K562 (cell line): ENCODE measurements around the gene PILRA. TPM values are rescaled to one million over a fixed set of nuclear protein-coding genes. Genes with fewer than 3 reads are reported as not detected.
"Not testable (repeated sequence)": the region's sequence is repeated elsewhere in the genome, so short reads cannot be mapped to it uniquely, and the experiment has no call there.

Source experiments
- ATAC-seq: fragments of 200-7000 bp; cut with Tn5 transposase; 3 replicates; pipeline ENCODE4 v1.9.1; 2020; ENCODE audit warnings: moderate library complexity
- BruUV-seq: library from RNA; stranded (reverse); fragments of 400-500 nt; replicated peaks from 2 replicates; lab custom pipeline; 2021; lab: Mats Ljungman, UMichigan
- CTCF ChIA-PET: fragments of 300-600 bp; formaldehyde crosslinking; extraction: SDS; loops from one replicate; lab custom pipeline; 2021; ENCODE audit warnings: low intra/inter-chr PET ratio; lab: Yijun Ruan, JAX
- POLR2A ChIA-PET: fragments of 300-600, 350-650 bp; sonication (Branson Sonifier 250); formaldehyde crosslinking; extraction: SDS; loops from one replicate; lab custom pipeline; 2021; ENCODE audit warnings: antibody characterized with exemption, inconsistent platforms; lab: Yijun Ruan, JAX
- DNase-seq, 4 experiments: peaks; one replicate each; pipeline versions ENCODE4 v3.0.0 to v3.0.0-alpha.2; 2011 to 2018; ENCODE audit warnings: low spot score in 3 of 4, mixed read lengths in 3 of 4; ENCODE audit errors: extremely low read depth in 1 of 4
- FAIRE-seq: peaks from 2 replicates; lab custom pipeline; 2011; peaks lifted over from hg19 to GRCh38; lab: Jason Lieb, UNC
- H2AFZ ChIP-seq: 2 replicates; pipeline ENCODE4 v1.6.0; 2011; ENCODE audit warnings: low read depth, low read length, control low read depth, inconsistent platforms
- H3K27ac ChIP-seq: fragments of 200-600 bp; 3 replicates; pipeline ENCODE4 v1.8.0; 2011; ENCODE audit warnings: low read depth, mild to moderate bottlenecking, control low read depth, inconsistent platforms, low read length, moderate library complexity, mixed read lengths; ENCODE audit errors: extremely low read depth
- H3K27me3 ChIP-seq, 2 experiments: fragments of 300-600 bp in 1 of 2; 2 replicates in 1 of 2; 3 replicates in 1 of 2; pipeline versions ENCODE4 v1.6.0 to v1.8.0; 2011; ENCODE audit warnings: inconsistent platforms in 2 of 2, low read length in 2 of 2, mild to moderate bottlenecking in 1 of 2, mixed read lengths in 1 of 2, moderate library complexity in 1 of 2; ENCODE audit not compliant: control insufficient read depth in 2 of 2, insufficient read depth in 2 of 2
- H3K36me3 ChIP-seq: fragments of 300-600 bp; 3 replicates; pipeline ENCODE4 v1.8.0; 2011; ENCODE audit warnings: mild to moderate bottlenecking, low read length, inconsistent platforms; ENCODE audit not compliant: control insufficient read depth, insufficient read depth
- H3K4me1 ChIP-seq, 2 experiments: fragments of 200-600 bp in 1 of 2; replicated peaks in 1 of 2; 2 replicates in 1 of 2; 3 replicates in 1 of 2; pipeline versions ENCODE4 v1.5.1 to v1.8.0; 2011; ENCODE audit warnings: inconsistent platforms in 2 of 2, low read length in 2 of 2, mild to moderate bottlenecking in 1 of 2, mixed read lengths in 1 of 2, moderate library complexity in 1 of 2; ENCODE audit not compliant: control insufficient read depth in 2 of 2, insufficient read depth in 2 of 2
- H3K4me2 ChIP-seq: 2 replicates; pipeline ENCODE4 v1.6.1; 2011; ENCODE audit warnings: low read length, control low read depth, inconsistent platforms, mixed read lengths; ENCODE audit not compliant: insufficient read depth
- H3K4me3 ChIP-seq: fragments of 200-600 bp; sonication (generic), shearing (Covaris generic); 2 replicates; pipeline ENCODE4 v1.5.1; 2016; ENCODE audit warnings: control low read depth, inconsistent platforms
- H3K79me2 ChIP-seq: fragments of 200-600 bp; 3 replicates; pipeline ENCODE4 v1.8.0; 2011; ENCODE audit warnings: low read length, inconsistent platforms; ENCODE audit not compliant: control insufficient read depth, insufficient read depth
- H3K9ac ChIP-seq, 2 experiments: 2 replicates each; pipeline versions ENCODE4 v1.6.0 to v1.6.1; 2011; ENCODE audit warnings: low read depth in 2 of 2, low read length in 2 of 2, control low read depth in 1 of 2, inconsistent platforms in 1 of 2, mild to moderate bottlenecking in 1 of 2, mixed read lengths in 1 of 2; ENCODE audit not compliant: insufficient read depth in 1 of 2
- H3K9me1 ChIP-seq: one replicate; pipeline ENCODE4 v1.6.0; 2011; ENCODE audit warnings: inconsistent platforms, mild to moderate bottlenecking, low read length, moderate library complexity; ENCODE audit not compliant: control insufficient read depth, insufficient read depth
- H3K9me3 ChIP-seq: replicated peaks from 2 replicates; pipeline ENCODE4 v1.5.1; 2011; ENCODE audit warnings: low read depth, low read length, inconsistent platforms; ENCODE audit not compliant: control insufficient read depth, insufficient read depth
- H4K20me1 ChIP-seq: replicated peaks from 2 replicates; pipeline ENCODE4 v1.6.1; 2011; ENCODE audit warnings: low read length, inconsistent platforms, mixed read lengths; ENCODE audit not compliant: control insufficient read depth, insufficient read depth
- CEBPG ChIP-seq, 3 experiments: fragments of 200-800 bp in 1 of 3; sonication (Bioruptor generic) in 1 of 3; sonication (generic) in 1 of 3; formaldehyde crosslinking in 1 of 3; IDR thresholded peaks in 2 of 3; conservative IDR thresholded peaks in 1 of 3; 2 replicates each; pipeline versions ENCODE4 v1.6.1 to v1.8.0; 2016 to 2022; ENCODE audit warnings: missing compliant biosample characterization in 2 of 3, missing genetic modification characterization in 2 of 3, mild to moderate bottlenecking in 1 of 3, missing genetic modification reagents in 1 of 3
- PCBP1 ChIP-seq: fragments of 200-400 bp; formaldehyde crosslinking; IDR thresholded peaks from 2 replicates; pipeline ENCODE4 v1.6.1; 2018; ENCODE audit warnings: mild to moderate bottlenecking, low read depth, low read length; ENCODE audit not compliant: poor library complexity, severe bottlenecking
- POLR2B ChIP-seq: fragments of 450-650 bp; IDR thresholded peaks from 2 replicates; pipeline ENCODE4 v1.6.1; 2018; ENCODE audit warnings: low read depth; ENCODE audit not compliant: partially characterized antibody
- POLR2G ChIP-seq: fragments of 200-400 bp; formaldehyde crosslinking; IDR thresholded peaks from 2 replicates; pipeline ENCODE4 v1.6.1; 2017; ENCODE audit warnings: low read depth, mild to moderate bottlenecking, antibody characterized with exemption, low read length, moderate library complexity
- RBFOX2 ChIP-seq: fragments of 200-400 bp; formaldehyde crosslinking; IDR thresholded peaks from 2 replicates; pipeline ENCODE4 v1.6.1; 2017; ENCODE audit warnings: low read depth, mild to moderate bottlenecking, low read length, moderate library complexity
- RBM22 ChIP-seq: fragments of 200-400 bp; formaldehyde crosslinking; IDR thresholded peaks from 2 replicates; pipeline ENCODE4 v1.6.1; 2018; ENCODE audit warnings: low read length, low read depth; ENCODE audit not compliant: poor library complexity, severe bottlenecking
- WGBS: fragments of 100-300 bp; shearing (Covaris generic); methylation state at CpG from one replicate; pipeline ENCODE4 v1.1.6; 2016; ENCODE audit warnings: low coverage, mixed read lengths; ENCODE audit not compliant: insufficient coverage; ENCODE audit errors: missing lambda C conversion rate; 5-methylcytosine and 5-hydroxymethylcytosine counted together
- in situ Hi-C: fragments of 300-500 bp; cut with MboI; formaldehyde crosslinking; loops from 4 replicates; pipeline ENCODE4 v1.15.0; 2018; ENCODE audit warnings: inconsistent platforms, mixed read lengths
- intact Hi-C: fragments of 100-400 bp; cut with micrococcal nuclease; formaldehyde crosslinking; loops from 2 replicates; pipeline ENCODE4 v1.14.2; 2022
- polyA plus RNA-seq, 8 experiments: library from polyadenylated mRNA; depleted of rRNA in 4 of 8; stranded (reverse) in 5 of 8; unstranded in 3 of 8; fragments of >200 nt; fragmentation: Nextera tagmentation in 2 of 8; fragmentation: Illumina TruSeq in 1 of 8; extraction: Ambion mirVana in 2 of 8; extraction: Trizol in 1 of 8; gene quantifications; 2 replicates each; pipeline versions ENCODE4 v1.2.1 to v1.2.3, GENCODE V29; 2011 to 2014; ENCODE audit warnings: inconsistent platforms in 1 of 8, missing spikeins in 1 of 8
- total RNA-seq, 7 experiments: library from RNA; depleted of rRNA in 6 of 7; stranded (reverse); fragments of >200 nt in 6 of 7; fragmentation: Illumina TruSeq in 2 of 7; extraction: Trizol in 2 of 7; gene quantifications; 2 replicates each; pipeline versions ENCODE4 v1.2.1 to v1.2.3, GENCODE V29; 2011 to 2021; ENCODE audit warnings: low replicate concordance in 1 of 7

Gene PILRA
- total and polyA plus RNA-seq, 9 of the 15 experiments (the other 6 are each of a cell fraction or from before 2014, with no cell fraction given) = 0.13 to 1.8 (median 0.62) TPM

DNA sequence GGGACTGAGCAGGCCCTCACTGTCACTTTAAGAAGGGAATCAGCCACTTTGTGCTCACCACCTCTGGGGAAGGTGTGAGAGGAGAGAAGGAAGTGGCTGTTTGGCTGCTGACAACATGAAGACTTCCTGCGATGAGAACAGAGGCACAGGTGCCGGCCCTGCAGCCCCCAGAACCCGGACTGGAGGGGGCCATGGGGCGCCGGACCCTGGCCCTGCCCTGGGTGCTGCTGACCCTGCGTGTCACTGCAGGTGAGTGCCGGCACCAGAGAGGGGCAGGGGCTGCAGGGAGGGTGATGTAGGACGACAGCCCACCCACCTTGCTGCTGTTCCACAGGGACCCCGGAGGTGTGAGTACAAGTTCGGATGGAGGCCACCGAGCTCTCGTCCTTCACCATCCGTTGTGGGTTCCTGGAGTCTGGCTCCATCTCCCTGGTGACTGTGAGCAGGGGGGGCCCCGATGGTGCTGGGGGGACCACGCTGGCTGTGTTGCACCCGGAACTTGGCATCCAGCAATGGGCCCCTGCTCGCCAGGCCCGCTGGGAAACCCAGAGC is 21.0 kb upstream of the PILRA start:
- CTCF ChIA-PET, in situ Hi-C loops, H3K79me2 ChIP-seq, H3K9me1 ChIP-seq, H4K20me1 ChIP-seq, DNase-seq, H3K9me3 ChIP-seq, H3K27ac ChIP-seq, ATAC-seq, H3K9ac ChIP-seq, H3K4me2 ChIP-seq, H2AFZ ChIP-seq, H3K4me3 ChIP-seq, H3K27me3 ChIP-seq, intact Hi-C loops, BruUV-seq, H3K4me1 ChIP-seq: not testable (repeated sequence)
- TF ChIP-seq POLR2G = 0 out of 2 replicates have a peak, but pooled peaks have one; percentile 9
- TF ChIP-seq POLR2B = peak; percentile 16
- TF ChIP-seq RBM22 = peak; percentile 54
- POLR2A ChIA-PET = interaction anchor here (0.9 kb wide), 1 partner anchor 8 kb away, joined by 5 read pairs; no protein-coding TSS in a partner anchor
- peaks cover 94% of the 10 kb centered on the region for H3K36me3 ChIP-seq
- FAIRE-seq = peak; percentile 48
- WGBS = 95% methylated on average over 11 of the region's 18 CpGs

- no peak overlapping the region for H2AFZ ChIP-seq
- H3K79me2 ChIP-seq = no peaks in the 10 kb centered on the region
- no peak; the same call in 2 of the 3 replicates for ATAC-seq
- no peak for FAIRE-seq
- peaks cover 6% of the 10 kb centered on the region; the same call in 1 of the 2 replicates for H4K20me1 ChIP-seq
- ChIA-PET POLR2A (interaction anchor here (0.9 kb wide), 1 partner anchor 9 kb away, joined by 5 read pairs; no protein-coding TSS in a partner anchor), CTCF (interaction anchor here (0.6 kb wide), 1 partner anchor 218 kb away, joined by 3 read pairs; no protein-coding TSS in a partner anchor)
- no peak overlapping the region for H3K4me3 ChIP-seq
- H3K27ac ChIP-seq = no peak overlapping the region
- peak overlapping the region in 1 of 2 experiments; percentile 26; a peak in 2 of 4 replicates for H3K9ac ChIP-seq
- H3K27me3 ChIP-seq = no peaks in the 10 kb centered on the region
- intact Hi-C loops (no loop called here), in situ Hi-C loops (no loop called here)
- WGBS = 87% methylated on average over 10 of the region's 16 CpGs
- DNase-seq = no peak
- H3K4me1 ChIP-seq = peaks cover 0 to 9% of the 10 kb centered on the region in 2 experiments; a peak in 1 of 5 replicates
- TF ChIP-seq CEBPG (CRISPR knock-in tag; IDR thresholded peaks at IDR 0.05) (no peak), CEBPG (tag; conservative IDR thresholded peaks at IDR 0.05 in 1 of 2, IDR thresholded peaks at IDR 0.05 in 1 of 2) (no peak), RBFOX2 (0 out of 2 replicates have a peak, but pooled peaks have one; percentile 36), RBM22 (peak; percentile 75), POLR2G (peak; percentile 63; the same call in 1 of the 2 replicates), PCBP1 (peak; percentile 32)
- peaks cover 94% of the 10 kb centered on the region for H3K36me3 ChIP-seq
- no peaks in the 10 kb centered on the region for H3K9me3 ChIP-seq
- no peak overlapping the region for H3K4me2 ChIP-seq
- H3K9me1 ChIP-seq = no peaks in the 10 kb centered on the region
- no TSS peak for BruUV-seq
These were observed 20.2 kb upstream of the PILRA start for GRCh38 chr7:100352984-100353684.
